Loucy (cell line): ENCODE measurements around the gene ZNF467.

Experiments used
- CTCF ChIP-seq: fragments of 200-600 bp; sonication (generic); conservative IDR thresholded peaks from 2 replicates; pipeline ENCODE4 v1.5.1; 2014; ENCODE audit warnings: mild to moderate bottlenecking, antibody characterized with exemption, low read length
- EZH2phosphoT487 ChIP-seq: fragments of 200-600 bp; IDR thresholded peaks from 2 replicates; pipeline ENCODE4 v1.6.1; 2018; ENCODE audit warnings: antibody characterized with exemption, mild to moderate bottlenecking, moderate library complexity, borderline replicate concordance

DNA sequence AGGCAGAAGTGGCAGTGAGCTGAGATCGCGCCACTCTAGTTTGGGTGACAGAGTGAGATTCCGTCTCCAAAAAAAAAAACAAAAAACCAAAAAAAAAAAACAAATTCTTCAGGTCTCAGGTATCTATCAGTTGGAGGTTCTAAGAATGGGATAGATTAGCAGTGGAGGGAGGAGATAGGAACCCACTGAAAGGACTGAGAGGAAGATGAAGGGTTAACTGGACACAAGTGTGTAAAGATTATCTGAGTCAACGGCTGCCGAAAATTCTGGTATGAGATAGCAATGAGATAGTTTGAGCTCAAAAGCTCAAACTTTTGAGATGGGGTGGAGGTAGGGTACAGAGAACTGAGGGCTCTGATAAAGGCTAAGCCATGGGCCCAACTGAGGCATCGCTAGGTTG is 12.8 kb downstream of the ZNF467 start:
- TF ChIP-seq CTCF (no peak), EZH2phosphoT487 (no peak)
